Nephron progenitor cell (in vitro differentiated cells): ENCODE results near the gene DHFR.

Experiments
- DNase-seq: peaks from one replicate; pipeline ENCODE4 v3.0.0; 2021
- H3K27ac Mint-ChIP-seq: 2 replicates; pipeline ENCODE4 v1.8.0; 2021; ENCODE audit warnings: mild to moderate bottlenecking, moderate library complexity, mixed read lengths
- H3K27me3 Mint-ChIP-seq: 2 replicates; pipeline ENCODE4 v1.8.0; 2021; ENCODE audit warnings: mild to moderate bottlenecking, low read depth, mixed read lengths; ENCODE audit not compliant: poor library complexity
- H3K36me3 Mint-ChIP-seq: 2 replicates; pipeline ENCODE4 v1.8.0; 2021; ENCODE audit warnings: low read depth, mixed read lengths
- H3K4me1 Mint-ChIP-seq: 2 replicates; pipeline ENCODE4 v1.8.0; 2021; ENCODE audit warnings: mixed read lengths
- H3K4me3 Mint-ChIP-seq: 2 replicates; pipeline ENCODE4 v1.8.0; 2021; ENCODE audit warnings: mild to moderate bottlenecking, moderate library complexity, mixed read lengths
- H3K9me3 Mint-ChIP-seq: 2 replicates; pipeline ENCODE4 v1.8.0; 2021; ENCODE audit warnings: mild to moderate bottlenecking, moderate library complexity, mixed read lengths
- CTCF ChIP-seq: fragments of 200-600 bp; sonication (generic); IDR thresholded peaks from 2 replicates; pipeline ENCODE4 v1.5.0; 2021; ENCODE audit warnings: antibody characterized with exemption

The DHFR gene

GRCh38 chr5:80607343-80607742, 47.4 kb downstream of the DHFR start:
- H3K27ac Mint-ChIP-seq = no peak overlapping the region
- H3K4me3 Mint-ChIP-seq = no peak overlapping the region
- H3K9me3 Mint-ChIP-seq = peaks cover 8% of the 10 kb centered on the region
- H3K27me3 Mint-ChIP-seq = no peaks in the 10 kb centered on the region
- no peaks in the 10 kb centered on the region for H3K4me1 Mint-ChIP-seq
- no peak for DNase-seq
- no peaks in the 10 kb centered on the region for H3K36me3 Mint-ChIP-seq
- TF ChIP-seq CTCF = no peak

- H3K27me3 Mint-ChIP-seq = peaks cover 9% of the 10 kb centered on the region
- H3K4me1 Mint-ChIP-seq = peaks cover under 1% of the 10 kb centered on the region
- no peak overlapping the region for H3K4me3 Mint-ChIP-seq
- DNase-seq = no peak
- no peaks in the 10 kb centered on the region for H3K36me3 Mint-ChIP-seq
- H3K9me3 Mint-ChIP-seq = no peaks in the 10 kb centered on the region
- TF ChIP-seq CTCF = no peak
- no peak overlapping the region for H3K27ac Mint-ChIP-seq
Observed at GRCh38 chr5:80600943-80601693, 53.7 kb downstream of the DHFR start.

- Mint-ChIP-seq H3K27ac (no peak overlapping the region), H3K27me3 (peaks cover 13% of the 10 kb centered on the region), H3K4me3 (no peak overlapping the region), H3K4me1 (peaks cover 4% of the 10 kb centered on the region), H3K36me3 (no peaks in the 10 kb centered on the region), H3K9me3 (no peaks in the 10 kb centered on the region)
- DNase-seq = no peak
- TF ChIP-seq CTCF = no peak
Observed at GRCh38 chr5:80597500-80597899, 57.3 kb downstream of the DHFR start.

GRCh38 chr5:80594810-80595209, 60.0 kb downstream of the DHFR start:
- Mint-ChIP-seq H3K4me1 (peaks cover 4% of the 10 kb centered on the region), H3K9me3 (no peaks in the 10 kb centered on the region), H3K36me3 (no peaks in the 10 kb centered on the region), H3K4me3 (no peak overlapping the region), H3K27me3 (peaks cover 10% of the 10 kb centered on the region), H3K27ac (no peak overlapping the region)
- no peak for TF ChIP-seq CTCF
- DNase-seq = no peak

GRCh38 chr5:80592761-80593160, 62.0 kb downstream of the DHFR start:
- Mint-ChIP-seq H3K4me1 (peaks cover 4% of the 10 kb centered on the region), H3K27ac (no peak overlapping the region), H3K36me3 (no peaks in the 10 kb centered on the region), H3K9me3 (no peaks in the 10 kb centered on the region), H3K27me3 (peaks cover 8% of the 10 kb centered on the region), H3K4me3 (no peak overlapping the region)
- no peak for TF ChIP-seq CTCF
- no peak for DNase-seq

GRCh38 chr5:80592105-80592504, 62.7 kb downstream of the DHFR start:
- no peak for DNase-seq
- Mint-ChIP-seq H3K9me3 (no peaks in the 10 kb centered on the region), H3K27ac (no peak overlapping the region), H3K4me1 (peaks cover 4% of the 10 kb centered on the region), H3K27me3 (peaks cover 5% of the 10 kb centered on the region), H3K4me3 (no peak overlapping the region), H3K36me3 (no peaks in the 10 kb centered on the region)
- TF ChIP-seq CTCF = no peak
